ENCODE results near the gene ATP8B4.

The ATP8B4 gene

DNA sequence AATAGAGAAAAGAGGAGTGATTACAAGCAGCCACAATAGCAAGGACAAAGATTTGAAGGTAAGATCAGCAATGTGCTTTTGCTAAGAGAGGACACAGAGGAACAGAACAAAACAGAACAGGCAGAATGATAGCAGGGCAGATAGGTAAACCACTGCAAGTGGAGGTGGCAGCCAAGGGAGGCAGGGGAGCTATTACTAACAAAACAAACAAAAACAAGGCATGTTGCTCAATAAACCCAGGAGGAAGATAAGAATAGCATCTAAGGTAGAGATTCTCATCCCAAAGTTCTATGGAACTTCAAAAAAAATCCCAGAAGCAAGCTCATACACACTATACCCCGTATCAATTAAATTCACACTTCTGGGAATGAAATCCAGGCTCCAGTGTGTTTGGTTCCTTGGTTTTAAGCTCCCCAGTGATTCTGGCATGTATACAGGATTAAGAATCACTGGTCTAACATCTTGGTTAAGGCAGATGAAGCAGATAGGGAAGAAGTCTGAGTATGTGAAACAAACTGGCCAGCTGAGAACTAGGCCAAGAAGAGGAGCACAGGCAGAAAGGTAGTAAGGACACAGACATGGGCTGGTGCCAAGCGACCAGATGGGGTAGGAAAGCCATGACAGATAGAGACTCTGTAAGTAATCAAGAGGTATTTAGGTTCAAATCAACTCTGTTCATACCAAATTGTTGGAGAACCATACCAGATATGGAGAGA, 309.0 kb downstream of the ATP8B4 start:
- DNase-seq (ENCODE audit: low spot score), result no peak

DNA sequence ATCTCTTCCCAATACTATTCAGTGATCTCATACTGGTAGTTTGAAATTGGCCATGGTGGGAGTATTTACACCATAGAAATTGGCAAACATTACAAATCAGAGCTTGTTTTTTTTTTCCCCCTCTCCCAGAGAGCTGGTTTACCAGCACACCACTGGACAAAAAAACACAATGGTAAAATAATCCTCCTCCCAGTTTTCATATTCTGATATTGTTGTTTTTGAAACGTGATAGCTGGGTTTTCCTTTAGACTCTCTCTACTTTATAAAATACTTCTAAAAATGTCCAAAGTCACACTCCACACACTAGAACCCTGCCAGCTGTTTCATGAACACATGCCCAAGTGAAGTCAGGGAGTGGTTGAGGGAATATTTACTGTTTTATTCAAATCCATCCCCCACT, 310.7 kb downstream of the ATP8B4 start:
- DNase-seq (ENCODE audit: low spot score), result no peak
